WTC11 (cell line): ENCODE measurements around the gene SUN2. TPM values are rescaled to one million over a fixed set of nuclear protein-coding genes. Genes with fewer than 3 reads are reported as not detected.

Source experiments
- ATAC-seq: fragments of 200-7000 bp; cut with Tn5 transposase; 2 replicates; pipeline ENCODE4 v1.10.0; 2021; ENCODE audit warnings: mild to moderate bottlenecking, moderate library complexity
- CTCF ChIA-PET: fragments of 300-600 bp; sonication (Branson Sonifier 250); formaldehyde crosslinking; loops from one replicate; lab custom pipeline; 2021; ENCODE audit warnings: antibody characterized with exemption; lab: Charles Lee
- POLR2A ChIA-PET: fragments of 350-600 bp; sonication (Branson Sonifier 250); formaldehyde crosslinking; loops from one replicate; lab custom pipeline; 2021; ENCODE audit warnings: antibody characterized with exemption; lab: Charles Lee
- DNase-seq: peaks from one replicate; pipeline ENCODE4 v3.0.0; 2021; ENCODE audit warnings: low spot score
- H3K27ac Mint-ChIP-seq: 2 replicates; pipeline ENCODE4 v1.8.0; 2021; ENCODE audit warnings: mixed read lengths
- H3K27me3 Mint-ChIP-seq: 2 replicates; pipeline ENCODE4 v1.8.0; 2021; ENCODE audit warnings: low read depth, mild to moderate bottlenecking, moderate library complexity, mixed read lengths
- H3K36me3 Mint-ChIP-seq: 2 replicates; pipeline ENCODE4 v1.8.0; 2021; ENCODE audit warnings: mixed read lengths
- H3K4me1 Mint-ChIP-seq: 2 replicates; pipeline ENCODE4 v1.8.0; 2022; ENCODE audit warnings: mixed read lengths
- H3K4me3 Mint-ChIP-seq: 2 replicates; pipeline ENCODE4 v1.8.0; 2021; ENCODE audit warnings: mild to moderate bottlenecking, moderate library complexity, mixed read lengths
- H3K9me3 Mint-ChIP-seq: 2 replicates; pipeline ENCODE4 v1.8.0; 2021; ENCODE audit warnings: mixed read lengths
- CBFB ChIP-seq: sonication (generic); formaldehyde crosslinking; IDR thresholded peaks from 2 replicates; pipeline ENCODE4 v1.8.1; 2022; ENCODE audit warnings: mild to moderate bottlenecking, low read depth, missing genetic modification reagents
- CREM ChIP-seq: sonication (generic); formaldehyde crosslinking; IDR thresholded peaks from 2 replicates; pipeline ENCODE4 v1.8.1; 2022; ENCODE audit warnings: mild to moderate bottlenecking, missing genetic modification reagents, moderate library complexity
- E2F1 ChIP-seq: sonication (generic); formaldehyde crosslinking; IDR thresholded peaks from 2 replicates; pipeline ENCODE4 v1.8.0; 2022; ENCODE audit warnings: mild to moderate bottlenecking, missing genetic modification reagents
- FOXP1 ChIP-seq: sonication (generic); formaldehyde crosslinking; IDR thresholded peaks from 2 replicates; pipeline ENCODE4 v1.8.0; 2022; ENCODE audit warnings: missing genetic modification reagents, mild to moderate bottlenecking, moderate library complexity, borderline replicate concordance
- JAZF1 ChIP-seq: fragments of 250-450 bp; sonication (Bioruptor Pico); IDR thresholded peaks from 2 replicates; pipeline ENCODE4 v1.9.0; 2021; ENCODE audit warnings: moderate library complexity, mild to moderate bottlenecking, inconsistent platforms
- KAT7 ChIP-seq: sonication (generic); formaldehyde crosslinking; IDR thresholded peaks from 2 replicates; pipeline ENCODE4 v1.8.1; 2023; ENCODE audit warnings: missing genetic modification reagents, mild to moderate bottlenecking, borderline replicate concordance
- NFYB ChIP-seq: sonication (generic); formaldehyde crosslinking; conservative IDR thresholded peaks from 2 replicates; pipeline ENCODE4 v1.8.0; 2022; ENCODE audit warnings: low read depth, missing genetic modification reagents
- PRRX2 ChIP-seq: fragments of 250-450 bp; sonication (Bioruptor Pico); IDR thresholded peaks from 2 replicates; pipeline ENCODE4 v1.8.0; 2021; ENCODE audit warnings: mild to moderate bottlenecking
- SMAD3 ChIP-seq: sonication (generic); formaldehyde crosslinking; IDR thresholded peaks from 2 replicates; pipeline ENCODE4 v1.8.0; 2022; ENCODE audit warnings: missing genetic modification reagents, mild to moderate bottlenecking, borderline replicate concordance
- SMAD4 ChIP-seq: sonication (generic); formaldehyde crosslinking; IDR thresholded peaks from 2 replicates; pipeline ENCODE4 v1.8.0; 2022; ENCODE audit warnings: mild to moderate bottlenecking, missing genetic modification reagents
- SOX15 ChIP-seq: fragments of 250-450 bp; sonication (Bioruptor Pico); IDR thresholded peaks from 2 replicates; pipeline ENCODE4 v1.9.0; 2021; ENCODE audit warnings: mild to moderate bottlenecking
- TP53 ChIP-seq: sonication (generic); formaldehyde crosslinking; IDR thresholded peaks from 2 replicates; pipeline ENCODE4 v1.8.1; 2023; ENCODE audit warnings: mild to moderate bottlenecking, missing genetic modification reagents
- ZNF138 ChIP-seq: sonication (generic); formaldehyde crosslinking; conservative IDR thresholded peaks from 2 replicates; pipeline ENCODE4 v1.8.1; 2022; ENCODE audit warnings: mild to moderate bottlenecking, moderate library complexity, missing genetic modification reagents
- total RNA-seq: library from RNA; stranded (reverse); gene quantifications from 3 replicates; pipeline ENCODE4 v1.2.3, GENCODE V29; 2021
- TF ChIP-seq, protein P1 (sequence below): sonication (generic); formaldehyde crosslinking; IDR thresholded peaks from 2 replicates; pipeline ENCODE4 v1.8.0; 2023; ENCODE audit warnings: missing genetic modification reagents, mild to moderate bottlenecking, borderline replicate concordance
- TF ChIP-seq, protein P2 (sequence below): fragments of 250-450 bp; sonication (Bioruptor Pico); conservative IDR thresholded peaks from 2 replicates; pipeline ENCODE4 v1.9.0; 2021; ENCODE audit warnings: mild to moderate bottlenecking
- TF ChIP-seq, protein P3 (sequence below): sonication (generic); formaldehyde crosslinking; IDR thresholded peaks from 2 replicates; pipeline ENCODE4 v1.8.0; 2023; ENCODE audit warnings: mild to moderate bottlenecking, missing genetic modification reagents
- TF ChIP-seq, protein P4 (sequence below): fragments of 250-450 bp; sonication (Bioruptor Pico); IDR thresholded peaks from 2 replicates; pipeline ENCODE4 v2.1.2; 2022; ENCODE audit warnings: mild to moderate bottlenecking, moderate library complexity
- TF ChIP-seq, protein P5 (sequence below): fragments of 250-450 bp; sonication (Bioruptor Pico); IDR thresholded peaks from 2 replicates; pipeline ENCODE4 v1.9.0; 2021; ENCODE audit warnings: moderate library complexity, mild to moderate bottlenecking, inconsistent platforms, borderline replicate concordance
- TF ChIP-seq, protein P6 (sequence below): fragments of 250-450 bp; sonication (Bioruptor Pico); IDR thresholded peaks from 2 replicates; pipeline ENCODE4 v1.8.0; 2021; ENCODE audit warnings: mild to moderate bottlenecking

Gene SUN2
- total RNA-seq, 1 experiment from 2014 or later = 30.1 TPM

DNA sequence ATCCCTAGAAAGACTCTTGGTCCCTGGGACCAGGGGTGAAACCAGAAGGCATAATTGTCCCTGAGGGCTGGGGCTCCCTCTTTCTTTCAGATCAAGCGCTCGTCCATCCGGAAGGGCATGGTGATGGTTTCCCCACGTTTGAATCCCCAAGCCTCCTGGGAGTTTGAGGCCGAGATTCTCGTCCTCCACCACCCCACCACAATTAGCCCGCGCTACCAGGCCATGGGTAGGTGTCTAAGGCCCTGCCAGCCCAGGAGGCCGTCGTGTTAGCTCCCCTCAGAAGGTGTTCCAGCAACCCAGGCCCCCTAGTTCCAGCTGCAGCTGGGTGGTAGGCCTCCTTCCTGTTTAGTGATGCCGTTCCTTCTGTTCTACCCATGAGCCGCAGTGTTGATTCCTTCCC, 28.7 kb downstream of the SUN2 start (continued):
- TF ChIP-seq, protein P1, sequence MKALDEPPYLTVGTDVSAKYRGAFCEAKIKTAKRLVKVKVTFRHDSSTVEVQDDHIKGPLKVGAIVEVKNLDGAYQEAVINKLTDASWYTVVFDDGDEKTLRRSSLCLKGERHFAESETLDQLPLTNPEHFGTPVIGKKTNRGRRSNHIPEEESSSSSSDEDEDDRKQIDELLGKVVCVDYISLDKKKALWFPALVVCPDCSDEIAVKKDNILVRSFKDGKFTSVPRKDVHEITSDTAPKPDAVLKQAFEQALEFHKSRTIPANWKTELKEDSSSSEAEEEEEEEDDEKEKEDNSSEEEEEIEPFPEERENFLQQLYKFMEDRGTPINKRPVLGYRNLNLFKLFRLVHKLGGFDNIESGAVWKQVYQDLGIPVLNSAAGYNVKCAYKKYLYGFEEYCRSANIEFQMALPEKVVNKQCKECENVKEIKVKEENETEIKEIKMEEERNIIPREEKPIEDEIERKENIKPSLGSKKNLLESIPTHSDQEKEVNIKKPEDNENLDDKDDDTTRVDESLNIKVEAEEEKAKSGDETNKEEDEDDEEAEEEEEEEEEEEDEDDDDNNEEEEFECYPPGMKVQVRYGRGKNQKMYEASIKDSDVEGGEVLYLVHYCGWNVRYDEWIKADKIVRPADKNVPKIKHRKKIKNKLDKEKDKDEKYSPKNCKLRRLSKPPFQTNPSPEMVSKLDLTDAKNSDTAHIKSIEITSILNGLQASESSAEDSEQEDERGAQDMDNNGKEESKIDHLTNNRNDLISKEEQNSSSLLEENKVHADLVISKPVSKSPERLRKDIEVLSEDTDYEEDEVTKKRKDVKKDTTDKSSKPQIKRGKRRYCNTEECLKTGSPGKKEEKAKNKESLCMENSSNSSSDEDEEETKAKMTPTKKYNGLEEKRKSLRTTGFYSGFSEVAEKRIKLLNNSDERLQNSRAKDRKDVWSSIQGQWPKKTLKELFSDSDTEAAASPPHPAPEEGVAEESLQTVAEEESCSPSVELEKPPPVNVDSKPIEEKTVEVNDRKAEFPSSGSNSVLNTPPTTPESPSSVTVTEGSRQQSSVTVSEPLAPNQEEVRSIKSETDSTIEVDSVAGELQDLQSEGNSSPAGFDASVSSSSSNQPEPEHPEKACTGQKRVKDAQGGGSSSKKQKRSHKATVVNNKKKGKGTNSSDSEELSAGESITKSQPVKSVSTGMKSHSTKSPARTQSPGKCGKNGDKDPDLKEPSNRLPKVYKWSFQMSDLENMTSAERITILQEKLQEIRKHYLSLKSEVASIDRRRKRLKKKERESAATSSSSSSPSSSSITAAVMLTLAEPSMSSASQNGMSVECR (CRISPR knock-in tag) = no peak
- TF ChIP-seq NFYB (CRISPR knock-in tag) (no peak), PRRX2 (CRISPR knock-in tag) (no peak), SOX15 (CRISPR knock-in tag) (no peak), TP53 (CRISPR knock-in tag) (no peak), KAT7 (CRISPR knock-in tag) (no peak), SMAD4 (CRISPR knock-in tag) (no peak)
- TF ChIP-seq, protein P2, sequence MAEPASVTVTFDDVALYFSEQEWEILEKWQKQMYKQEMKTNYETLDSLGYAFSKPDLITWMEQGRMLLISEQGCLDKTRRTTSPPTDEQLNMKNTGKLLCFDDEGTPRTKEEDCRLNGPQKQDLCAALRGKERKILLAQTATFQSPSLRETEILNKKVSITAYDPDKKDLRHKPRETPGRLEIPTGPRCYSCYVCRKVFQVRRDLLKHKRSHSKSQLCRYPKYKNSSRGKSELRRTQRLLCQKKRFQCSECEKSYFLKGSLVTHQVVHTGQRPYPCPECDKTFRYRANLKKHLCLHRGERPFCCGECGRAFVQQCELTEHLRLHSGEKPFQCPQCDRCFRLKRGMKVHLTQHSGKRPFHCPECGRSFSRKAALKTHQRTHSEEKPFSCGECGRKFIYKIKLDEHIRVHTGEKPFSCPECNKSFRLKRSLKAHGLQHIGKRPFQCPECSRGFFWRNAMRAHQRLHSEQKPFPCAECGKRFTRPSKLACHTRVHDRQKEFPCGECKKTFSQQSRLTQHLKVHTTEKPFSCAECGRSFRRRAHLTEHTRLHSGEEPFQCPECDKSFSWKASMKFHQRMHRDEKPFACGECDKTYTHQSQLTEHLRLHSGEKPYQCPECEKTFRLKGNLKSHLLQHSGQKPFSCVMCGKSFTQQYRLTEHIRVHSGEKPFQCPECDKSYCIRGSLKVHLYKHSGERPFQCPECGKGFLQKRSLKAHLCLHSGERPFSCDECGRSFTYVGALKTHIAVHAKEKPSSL (CRISPR knock-in tag) = no peak
- TF ChIP-seq, protein P3, sequence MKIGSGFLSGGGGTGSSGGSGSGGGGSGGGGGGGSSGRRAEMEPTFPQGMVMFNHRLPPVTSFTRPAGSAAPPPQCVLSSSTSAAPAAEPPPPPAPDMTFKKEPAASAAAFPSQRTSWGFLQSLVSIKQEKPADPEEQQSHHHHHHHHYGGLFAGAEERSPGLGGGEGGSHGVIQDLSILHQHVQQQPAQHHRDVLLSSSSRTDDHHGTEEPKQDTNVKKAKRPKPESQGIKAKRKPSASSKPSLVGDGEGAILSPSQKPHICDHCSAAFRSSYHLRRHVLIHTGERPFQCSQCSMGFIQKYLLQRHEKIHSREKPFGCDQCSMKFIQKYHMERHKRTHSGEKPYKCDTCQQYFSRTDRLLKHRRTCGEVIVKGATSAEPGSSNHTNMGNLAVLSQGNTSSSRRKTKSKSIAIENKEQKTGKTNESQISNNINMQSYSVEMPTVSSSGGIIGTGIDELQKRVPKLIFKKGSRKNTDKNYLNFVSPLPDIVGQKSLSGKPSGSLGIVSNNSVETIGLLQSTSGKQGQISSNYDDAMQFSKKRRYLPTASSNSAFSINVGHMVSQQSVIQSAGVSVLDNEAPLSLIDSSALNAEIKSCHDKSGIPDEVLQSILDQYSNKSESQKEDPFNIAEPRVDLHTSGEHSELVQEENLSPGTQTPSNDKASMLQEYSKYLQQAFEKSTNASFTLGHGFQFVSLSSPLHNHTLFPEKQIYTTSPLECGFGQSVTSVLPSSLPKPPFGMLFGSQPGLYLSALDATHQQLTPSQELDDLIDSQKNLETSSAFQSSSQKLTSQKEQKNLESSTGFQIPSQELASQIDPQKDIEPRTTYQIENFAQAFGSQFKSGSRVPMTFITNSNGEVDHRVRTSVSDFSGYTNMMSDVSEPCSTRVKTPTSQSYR (CRISPR knock-in tag) = no peak
- TF ChIP-seq, protein P4, sequence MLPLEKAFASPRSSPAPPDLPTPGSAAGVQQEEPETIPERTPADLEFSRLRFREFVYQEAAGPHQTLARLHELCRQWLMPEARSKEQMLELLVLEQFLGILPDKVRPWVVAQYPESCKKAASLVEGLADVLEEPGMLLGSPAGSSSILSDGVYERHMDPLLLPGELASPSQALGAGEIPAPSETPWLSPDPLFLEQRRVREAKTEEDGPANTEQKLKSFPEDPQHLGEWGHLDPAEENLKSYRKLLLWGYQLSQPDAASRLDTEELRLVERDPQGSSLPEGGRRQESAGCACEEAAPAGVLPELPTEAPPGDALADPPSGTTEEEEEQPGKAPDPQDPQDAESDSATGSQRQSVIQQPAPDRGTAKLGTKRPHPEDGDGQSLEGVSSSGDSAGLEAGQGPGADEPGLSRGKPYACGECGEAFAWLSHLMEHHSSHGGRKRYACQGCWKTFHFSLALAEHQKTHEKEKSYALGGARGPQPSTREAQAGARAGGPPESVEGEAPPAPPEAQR (CRISPR knock-in tag) = no peak

- Mint-ChIP-seq H3K9me3 (no peaks in the 10 kb centered on the region), H3K27me3 (no peaks in the 10 kb centered on the region), H3K36me3 (peaks cover 88% of the 10 kb centered on the region), H3K4me3 (no peak overlapping the region), H3K4me1 (no peaks in the 10 kb centered on the region), H3K27ac (no peak overlapping the region)
- ChIA-PET POLR2A (no interaction called here), CTCF (interaction anchor here (1.4 kb wide), 1 partner anchor 117 kb away, joined by 6 read pairs; the partner anchor contains the start of gene NPTXR)
- DNase-seq (no peak), ATAC-seq (no peak)
- TF ChIP-seq SMAD3 (no peak), E2F1 (no peak), FOXP1 (CRISPR knock-in tag) (no peak), CBFB (CRISPR knock-in tag) (no peak), ZNF138 (CRISPR knock-in tag) (no peak), JAZF1 (CRISPR knock-in tag) (no peak), CREM (CRISPR knock-in tag) (no peak)
- TF ChIP-seq, protein P5, sequence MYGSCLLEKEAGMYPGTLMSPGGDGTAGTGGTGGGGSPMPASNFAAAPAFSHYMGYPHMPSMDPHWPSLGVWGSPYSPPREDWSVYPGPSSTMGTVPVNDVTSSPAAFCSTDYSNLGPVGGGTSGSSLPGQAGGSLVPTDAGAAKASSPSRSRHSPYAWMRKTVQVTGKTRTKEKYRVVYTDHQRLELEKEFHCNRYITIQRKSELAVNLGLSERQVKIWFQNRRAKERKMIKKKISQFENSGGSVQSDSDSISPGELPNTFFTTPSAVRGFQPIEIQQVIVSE = no peak
- TF ChIP-seq, protein P6, sequence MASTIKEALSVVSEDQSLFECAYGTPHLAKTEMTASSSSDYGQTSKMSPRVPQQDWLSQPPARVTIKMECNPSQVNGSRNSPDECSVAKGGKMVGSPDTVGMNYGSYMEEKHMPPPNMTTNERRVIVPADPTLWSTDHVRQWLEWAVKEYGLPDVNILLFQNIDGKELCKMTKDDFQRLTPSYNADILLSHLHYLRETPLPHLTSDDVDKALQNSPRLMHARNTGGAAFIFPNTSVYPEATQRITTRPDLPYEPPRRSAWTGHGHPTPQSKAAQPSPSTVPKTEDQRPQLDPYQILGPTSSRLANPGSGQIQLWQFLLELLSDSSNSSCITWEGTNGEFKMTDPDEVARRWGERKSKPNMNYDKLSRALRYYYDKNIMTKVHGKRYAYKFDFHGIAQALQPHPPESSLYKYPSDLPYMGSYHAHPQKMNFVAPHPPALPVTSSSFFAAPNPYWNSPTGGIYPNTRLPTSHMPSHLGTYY (CRISPR knock-in tag) = no peak
Measured at GRCh38 chr22:38725900-38726655, 29.7 kb downstream of the SUN2 start.
